NCI-H2196 (cell line): ENCODE data around the gene DPF1.

ENCODE experiments used
- DNase-seq: peaks from one replicate; lab custom pipeline; 2025; ENCODE audit not compliant: unreplicated experiment; lab: John Stamatoyannopoulos, UW

The DPF1 gene

DNA sequence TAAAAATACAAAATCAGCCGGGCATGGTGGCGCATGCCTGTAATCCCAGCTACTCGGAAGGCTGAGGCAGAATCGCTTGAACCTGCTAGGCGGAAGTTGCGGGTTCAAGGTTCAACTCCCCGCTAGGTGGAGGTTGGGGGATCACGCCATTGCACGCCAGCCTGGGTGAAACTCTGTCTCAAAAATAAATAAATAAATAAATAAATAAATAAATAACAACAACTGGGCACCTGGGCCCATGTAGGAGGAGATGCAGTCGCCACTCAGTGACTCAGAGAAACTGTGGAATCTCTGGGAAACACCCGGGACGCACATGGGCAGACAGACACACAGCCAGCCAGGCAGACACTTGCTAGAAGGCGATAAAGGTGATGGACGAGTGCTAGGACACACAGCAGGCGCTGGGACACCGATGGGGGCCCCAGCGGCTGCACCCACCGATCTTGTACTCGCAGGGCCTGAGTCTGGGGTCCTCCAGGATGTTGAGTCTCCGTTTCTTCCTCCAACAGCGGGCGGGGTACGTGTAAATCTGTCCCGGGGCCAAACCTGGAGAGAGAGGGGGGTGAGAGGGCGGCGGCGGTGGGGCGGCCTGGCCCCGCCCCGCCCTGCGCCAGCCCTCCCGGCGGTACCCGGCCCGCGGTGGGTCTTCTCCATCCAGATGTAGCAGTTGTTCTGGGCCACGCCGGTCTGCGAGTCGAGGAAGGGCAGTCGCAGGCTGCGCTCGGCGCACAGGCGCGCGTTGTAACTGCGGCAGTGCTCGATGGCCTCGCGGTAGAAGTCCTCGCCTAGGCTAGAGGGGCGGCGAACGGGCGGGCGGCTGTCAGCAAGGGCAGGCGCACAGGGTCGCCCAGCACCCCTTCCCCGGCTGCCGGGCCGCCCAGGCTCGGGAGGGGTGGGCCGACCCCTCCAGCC is 1.8 kb downstream of the DPF1 start:
- no peak for DNase-seq

GRCh38 chr19:38221421-38221820 is 2.6 kb downstream of the DPF1 start:
- DNase-seq: no peak

DNA sequence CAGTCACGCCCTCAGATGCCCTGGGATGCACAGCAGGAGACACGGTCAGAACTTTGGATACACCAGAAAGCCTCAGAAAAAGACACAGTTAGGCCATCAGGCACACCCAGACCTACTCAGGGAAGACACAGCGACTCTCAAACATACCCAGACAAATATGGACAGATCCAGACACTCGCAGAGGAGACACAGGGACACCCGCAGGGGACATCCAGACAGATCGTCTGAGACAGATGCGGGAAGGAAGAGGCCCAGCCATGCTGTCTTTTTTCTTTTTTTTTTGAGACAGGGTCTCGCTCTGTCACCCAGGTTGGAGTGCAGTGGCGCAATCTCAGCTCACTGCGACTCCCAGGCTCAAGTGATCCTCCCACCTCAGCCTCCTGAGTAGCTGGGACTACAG is 4.8 kb downstream of the DPF1 start:
- DNase-seq: no peak

DNA sequence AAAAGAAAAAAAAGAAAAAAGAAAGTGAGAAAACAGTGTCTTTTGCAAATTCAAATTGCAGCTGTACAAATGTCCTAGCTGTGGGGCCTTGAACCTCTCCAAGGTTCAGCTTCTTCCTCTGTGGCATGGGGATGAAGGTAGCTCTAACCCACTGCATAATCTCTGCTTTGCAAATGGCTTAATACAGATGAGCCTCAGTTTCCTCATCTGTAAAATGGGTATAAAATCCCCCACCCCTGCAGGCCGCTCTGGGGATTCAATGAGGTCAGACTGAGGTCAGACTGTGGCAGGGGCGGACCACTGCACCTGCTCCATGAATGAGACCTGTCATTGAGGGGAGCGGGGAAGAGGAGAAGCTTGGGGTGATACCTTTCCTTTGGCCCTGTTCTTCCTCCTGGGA is 5.8 kb downstream of the DPF1 start:
- DNase-seq: no peak

DNA sequence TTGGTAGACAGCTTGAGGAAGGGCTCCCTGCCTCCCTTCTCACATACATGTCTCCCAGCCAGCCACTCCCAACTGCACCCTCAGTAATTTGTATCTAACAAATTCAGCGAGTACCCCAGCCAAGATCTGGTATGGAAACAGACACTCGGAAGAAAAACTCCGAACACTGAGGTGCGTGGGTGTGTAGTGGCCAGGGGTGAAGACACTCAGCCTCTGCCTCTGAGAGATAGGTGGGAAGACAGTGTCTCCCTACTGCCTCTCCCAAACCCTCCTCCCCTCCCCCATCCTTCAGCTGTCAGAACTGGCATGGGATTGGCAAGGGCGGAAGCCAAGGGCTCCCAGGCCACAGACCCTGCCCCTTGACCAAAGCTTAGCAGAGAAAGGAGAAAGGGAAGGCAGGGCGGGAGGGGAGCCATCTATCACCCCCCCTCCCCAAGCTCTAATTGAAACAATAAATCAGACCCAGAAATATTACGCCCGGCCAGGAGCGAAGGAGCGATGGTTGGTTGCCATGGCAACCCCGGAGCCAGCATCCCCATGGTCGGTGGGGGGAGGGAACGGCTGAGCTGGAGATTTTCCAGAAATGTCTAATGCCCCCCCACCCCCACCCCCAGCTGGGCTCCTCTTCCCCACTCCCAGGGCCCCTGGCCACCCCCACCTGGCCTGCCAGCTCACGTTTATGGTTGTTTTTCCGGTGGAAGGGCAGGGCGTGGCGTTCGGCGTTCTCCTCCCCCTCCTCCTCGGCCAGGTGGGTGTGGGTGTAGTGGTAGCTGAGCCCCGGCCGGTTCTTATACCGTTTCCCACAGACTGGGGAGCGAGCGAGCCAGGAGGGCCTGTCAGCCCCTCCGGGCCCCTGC is 7.0 kb downstream of the DPF1 start:
- DNase-seq: no peak

DNA sequence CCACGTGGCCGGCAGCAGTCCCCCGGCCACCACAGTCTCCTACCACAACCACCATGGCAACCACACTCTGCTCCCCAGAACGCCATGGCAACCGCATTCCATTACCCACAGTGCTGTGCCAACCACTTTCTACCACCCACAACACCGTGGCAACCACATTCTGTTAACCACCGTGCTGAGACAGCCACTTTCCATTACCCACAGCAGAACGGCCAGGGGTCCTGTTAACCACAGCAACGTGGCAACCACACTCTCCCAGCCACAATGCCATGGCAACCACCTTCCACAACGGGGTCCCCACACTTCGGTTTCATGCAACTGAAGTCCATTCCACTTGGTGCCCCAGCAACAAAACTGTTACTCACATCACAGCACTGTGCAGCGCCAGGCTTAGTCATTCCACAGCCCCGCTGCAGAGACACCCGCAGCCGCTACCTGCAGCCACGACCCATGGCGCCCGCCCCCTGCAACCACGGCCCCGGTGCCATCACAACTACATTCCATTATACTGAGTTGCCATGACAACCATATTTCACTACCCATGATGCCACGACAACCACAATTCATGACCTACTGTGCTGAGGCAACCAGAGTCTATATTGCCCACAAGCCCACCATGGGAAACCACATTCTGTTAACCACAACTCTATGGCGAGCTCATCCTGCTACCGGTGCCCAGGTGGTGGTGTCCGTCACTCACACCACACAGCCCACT is 10.0 kb downstream of the DPF1 start:
- peak; percentile 35 for DNase-seq

GRCh38 chr19:38213469-38213868 is 10.6 kb downstream of the DPF1 start:
- DNase-seq: no peak

GRCh38 chr19:38211766-38212165 is 12.3 kb downstream of the DPF1 start:
- DNase-seq: no peak

DNA sequence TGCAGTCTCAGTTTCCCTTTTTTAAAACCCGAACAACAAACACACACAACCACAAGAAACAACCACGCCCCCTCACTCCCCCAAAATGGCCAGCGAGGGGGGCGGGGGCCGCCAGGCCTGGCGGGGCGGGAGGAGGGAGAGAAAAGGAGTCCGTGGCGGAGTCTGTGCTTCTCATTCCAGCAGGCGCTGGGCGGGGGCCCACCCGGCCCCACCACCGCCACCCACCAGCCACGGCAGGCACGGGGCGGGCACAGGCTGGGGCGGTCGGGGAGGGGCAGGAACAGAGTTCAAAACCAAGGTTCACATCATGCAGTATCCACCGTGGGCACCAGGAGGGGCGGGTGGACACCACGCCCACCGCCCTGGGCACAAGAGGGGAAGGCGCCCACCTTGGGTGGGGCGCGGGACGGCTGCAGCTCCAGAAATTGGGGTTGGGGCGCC is 12.9 kb downstream of the DPF1 start:
- no peak for DNase-seq

DNA sequence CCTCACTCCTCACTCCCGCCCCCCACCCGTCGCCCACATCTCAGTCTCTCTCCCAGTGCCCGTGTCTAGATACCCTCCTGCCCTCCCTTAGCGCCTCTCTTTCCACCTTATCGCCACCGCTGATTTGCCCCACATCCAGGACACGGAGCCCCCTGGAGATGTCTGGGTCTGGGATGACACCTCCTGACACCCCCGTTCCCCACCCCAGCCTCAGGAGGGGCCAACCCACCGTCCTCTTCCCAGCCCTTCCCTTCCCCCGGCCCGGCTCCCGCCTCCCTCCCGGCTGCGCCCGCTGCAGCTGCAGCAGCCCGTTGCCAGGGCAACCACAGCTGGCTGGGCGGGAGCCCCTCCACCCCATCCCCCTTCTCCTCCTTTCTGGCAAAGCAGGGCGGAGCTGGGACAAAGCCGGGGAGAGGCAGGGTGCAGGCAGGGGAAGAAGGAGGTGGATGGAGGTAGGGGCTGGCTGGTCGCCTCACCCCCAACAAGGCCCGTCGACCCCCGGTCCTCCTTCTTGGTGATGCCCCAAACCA is 13.5 kb downstream of the DPF1 start:
- no peak for DNase-seq

DNA sequence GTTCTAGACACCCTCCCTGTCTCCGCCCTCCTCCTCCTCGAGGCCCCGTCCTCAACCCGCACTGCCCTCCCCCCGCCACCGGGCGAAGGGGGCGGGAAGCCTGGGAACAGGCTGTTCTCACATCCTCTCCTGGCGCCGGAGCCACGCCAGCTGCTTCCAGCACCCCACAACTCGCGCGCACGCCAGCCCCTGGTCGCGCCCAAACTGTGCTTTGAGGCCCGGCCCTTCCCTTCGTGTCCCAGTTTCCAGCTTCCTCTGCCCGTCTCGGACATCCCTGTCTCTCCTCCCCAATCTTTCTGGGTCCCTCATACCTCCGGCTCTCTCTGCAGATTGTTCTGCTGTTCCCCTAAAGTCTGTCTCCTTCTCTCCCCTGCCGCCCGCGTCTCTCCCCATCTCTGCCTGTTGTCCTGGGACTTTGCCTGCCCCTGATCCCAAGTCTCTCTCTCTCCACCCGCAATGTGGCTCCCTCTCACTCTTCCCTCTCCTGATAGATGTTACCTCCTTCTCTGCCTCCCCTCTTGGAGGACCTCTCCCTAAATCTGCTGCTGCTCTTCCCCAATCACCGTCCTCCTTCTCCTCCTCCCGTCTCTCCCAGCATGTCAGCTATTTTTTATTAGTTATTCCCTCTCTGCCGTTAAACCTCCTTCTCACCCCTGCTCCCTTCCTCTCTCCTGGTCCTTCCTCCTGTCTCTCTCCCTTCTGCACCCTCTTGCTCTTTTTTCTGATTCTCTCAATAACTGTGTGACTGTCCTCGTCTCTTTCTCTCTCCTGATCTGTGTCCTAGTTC is 14.2 kb downstream of the DPF1 start:
- no peak for DNase-seq

GRCh38 chr19:38209152-38209551 is 14.9 kb downstream of the DPF1 start:
- no peak for DNase-seq

DNA sequence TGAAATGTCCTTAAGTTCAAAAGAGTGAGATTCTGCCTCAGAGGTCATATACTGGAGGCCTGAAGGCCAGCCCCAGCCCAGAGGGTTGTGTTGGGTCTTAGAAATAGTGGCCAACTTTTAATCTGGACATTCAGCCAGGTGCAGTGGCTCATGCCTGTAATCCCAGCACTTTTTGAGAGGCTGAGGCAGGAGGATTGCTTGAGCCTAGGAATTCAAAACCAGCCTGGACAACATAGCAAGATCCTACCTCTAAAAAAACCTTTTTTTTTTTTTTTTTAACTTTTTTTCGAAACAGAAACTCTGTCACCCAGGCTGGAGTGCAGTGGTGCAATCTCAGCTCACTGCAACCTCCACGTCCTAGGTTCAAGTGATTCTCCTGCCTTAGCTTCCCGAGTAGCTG is 15.5 kb downstream of the DPF1 start:
- no peak for DNase-seq

DNA sequence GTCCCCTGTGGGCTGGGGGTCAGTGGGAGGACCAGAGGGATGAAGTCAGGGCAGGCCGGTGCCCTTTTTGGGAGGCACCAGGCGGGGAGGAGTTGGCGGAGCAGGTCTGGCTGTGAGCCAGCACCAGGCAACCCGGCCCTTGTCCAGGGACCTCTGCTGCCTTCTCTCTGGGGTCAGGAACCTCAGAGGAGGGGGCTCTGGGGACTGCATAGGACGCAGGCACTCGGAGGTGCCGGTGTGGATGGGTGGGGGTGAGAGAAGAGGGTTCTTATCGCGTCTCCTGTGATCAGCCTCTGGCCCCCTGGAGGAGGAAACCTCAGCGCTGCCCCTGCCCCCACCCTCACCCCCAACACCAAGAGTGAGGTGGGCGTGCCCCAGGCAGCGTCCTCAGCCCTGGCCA is 16.5 kb downstream of the DPF1 start:
- DNase-seq: no peak

DNA sequence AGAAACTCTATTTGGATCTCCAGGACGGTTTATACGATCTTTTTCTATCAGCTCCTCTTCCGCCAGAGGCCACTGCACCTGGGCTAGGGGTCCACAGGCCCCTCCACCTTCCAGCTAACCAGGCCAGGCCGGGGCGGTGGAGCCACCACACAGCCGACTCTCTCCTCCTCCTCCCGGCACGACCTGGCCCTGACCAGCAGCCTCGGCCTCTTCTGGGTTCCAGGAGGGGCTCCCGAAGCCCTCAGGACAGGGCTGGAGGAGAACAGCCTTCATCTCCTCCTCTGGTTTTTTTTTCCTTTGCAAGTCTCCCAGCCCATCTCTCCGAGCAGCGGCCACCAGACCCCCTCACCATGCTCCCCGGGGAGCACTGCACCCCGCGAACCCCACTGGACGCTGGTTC is 17.1 kb downstream of the DPF1 start:
- DNase-seq: no peak

GRCh38 chr19:38206006-38206745 is 17.8 kb downstream of the DPF1 start:
- DNase-seq: no peak

- DNase-seq: no peak
These were observed 19.3 kb downstream of the DPF1 start for GRCh38 chr19:38204728-38205127.

- DNase-seq: peak; percentile 86
These were observed 19.9 kb downstream of the DPF1 start for GRCh38 chr19:38204096-38204495.

- DNase-seq: no peak
These were observed 20.8 kb downstream of the DPF1 start for GRCh38 chr19:38203197-38203596.

GRCh38 chr19:38202504-38202903 is 21.5 kb downstream of the DPF1 start:
- DNase-seq: no peak
